NB4 (cell line): ENCODE data around the gene PKNOX2.

ENCODE experiments used
- MAX ChIP-seq: IDR thresholded peaks from 2 replicates; pipeline ENCODE4 v1.6.1; 2011; ENCODE audit warnings: low read depth, low read length
- MYC ChIP-seq: IDR thresholded peaks from 2 replicates; pipeline ENCODE4 v1.6.1; 2011; ENCODE audit warnings: low read depth, low read length
- POLR2A ChIP-seq: IDR thresholded peaks from 2 replicates; pipeline ENCODE4 v1.6.1; 2011; ENCODE audit warnings: mild to moderate bottlenecking; ENCODE audit not compliant: insufficient read length; ENCODE audit errors: extremely low read depth
- TF ChIP-seq, protein P1 (sequence below): IDR thresholded peaks from one replicate; pipeline ENCODE4 v1.5.1; 2012; ENCODE audit warnings: low read depth, low read length

DNA sequence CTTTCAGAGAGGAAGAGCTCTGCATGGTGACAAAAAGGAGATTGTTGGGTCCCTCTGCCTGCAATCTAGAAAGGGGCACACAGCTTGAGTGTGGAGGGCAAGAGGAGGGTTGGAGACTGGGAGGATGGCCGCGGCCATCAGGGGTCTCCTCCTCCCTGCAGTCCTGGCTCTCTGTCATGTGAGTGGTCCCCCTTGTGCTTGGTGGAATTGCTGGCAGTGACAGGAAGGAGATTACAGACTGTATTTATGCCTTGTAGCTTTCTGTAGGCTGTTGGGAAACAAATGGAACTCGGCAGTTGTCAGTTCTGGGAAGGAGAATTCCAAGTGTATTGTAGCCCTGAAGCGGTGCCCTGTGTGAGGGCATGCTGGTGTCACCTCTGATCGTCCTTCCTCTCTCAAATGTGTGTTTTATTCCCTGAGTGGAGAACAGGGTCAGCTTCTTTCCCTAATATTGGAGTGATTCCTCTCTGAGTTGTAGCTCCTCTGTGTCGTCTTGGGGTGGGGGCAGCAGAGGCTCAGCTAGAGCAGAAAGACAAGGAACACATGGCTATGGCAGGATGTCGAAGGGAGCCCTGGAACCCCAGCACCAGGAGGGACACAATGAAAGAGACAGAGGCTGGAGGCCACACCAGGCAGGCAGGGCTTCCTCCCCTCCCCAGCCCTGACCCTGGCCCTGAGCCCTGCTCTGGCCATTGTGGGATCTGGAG is 163.1 kb downstream of the PKNOX2 start:
- TF ChIP-seq MAX (no peak), POLR2A (no peak), MYC (no peak)
- TF ChIP-seq, protein P1, sequence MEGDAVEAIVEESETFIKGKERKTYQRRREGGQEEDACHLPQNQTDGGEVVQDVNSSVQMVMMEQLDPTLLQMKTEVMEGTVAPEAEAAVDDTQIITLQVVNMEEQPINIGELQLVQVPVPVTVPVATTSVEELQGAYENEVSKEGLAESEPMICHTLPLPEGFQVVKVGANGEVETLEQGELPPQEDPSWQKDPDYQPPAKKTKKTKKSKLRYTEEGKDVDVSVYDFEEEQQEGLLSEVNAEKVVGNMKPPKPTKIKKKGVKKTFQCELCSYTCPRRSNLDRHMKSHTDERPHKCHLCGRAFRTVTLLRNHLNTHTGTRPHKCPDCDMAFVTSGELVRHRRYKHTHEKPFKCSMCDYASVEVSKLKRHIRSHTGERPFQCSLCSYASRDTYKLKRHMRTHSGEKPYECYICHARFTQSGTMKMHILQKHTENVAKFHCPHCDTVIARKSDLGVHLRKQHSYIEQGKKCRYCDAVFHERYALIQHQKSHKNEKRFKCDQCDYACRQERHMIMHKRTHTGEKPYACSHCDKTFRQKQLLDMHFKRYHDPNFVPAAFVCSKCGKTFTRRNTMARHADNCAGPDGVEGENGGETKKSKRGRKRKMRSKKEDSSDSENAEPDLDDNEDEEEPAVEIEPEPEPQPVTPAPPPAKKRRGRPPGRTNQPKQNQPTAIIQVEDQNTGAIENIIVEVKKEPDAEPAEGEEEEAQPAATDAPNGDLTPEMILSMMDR, result no peak
